GM19099 (cell line): ENCODE data around the gene SORD.

Experiments used
- POLR2A ChIP-seq: IDR thresholded peaks from 3 replicates; pipeline ENCODE4 v1.6.1; 2011; ENCODE audit warnings: low read depth; ENCODE audit not compliant: insufficient read length; ENCODE audit errors: extremely low read depth

SORD gene

DNA sequence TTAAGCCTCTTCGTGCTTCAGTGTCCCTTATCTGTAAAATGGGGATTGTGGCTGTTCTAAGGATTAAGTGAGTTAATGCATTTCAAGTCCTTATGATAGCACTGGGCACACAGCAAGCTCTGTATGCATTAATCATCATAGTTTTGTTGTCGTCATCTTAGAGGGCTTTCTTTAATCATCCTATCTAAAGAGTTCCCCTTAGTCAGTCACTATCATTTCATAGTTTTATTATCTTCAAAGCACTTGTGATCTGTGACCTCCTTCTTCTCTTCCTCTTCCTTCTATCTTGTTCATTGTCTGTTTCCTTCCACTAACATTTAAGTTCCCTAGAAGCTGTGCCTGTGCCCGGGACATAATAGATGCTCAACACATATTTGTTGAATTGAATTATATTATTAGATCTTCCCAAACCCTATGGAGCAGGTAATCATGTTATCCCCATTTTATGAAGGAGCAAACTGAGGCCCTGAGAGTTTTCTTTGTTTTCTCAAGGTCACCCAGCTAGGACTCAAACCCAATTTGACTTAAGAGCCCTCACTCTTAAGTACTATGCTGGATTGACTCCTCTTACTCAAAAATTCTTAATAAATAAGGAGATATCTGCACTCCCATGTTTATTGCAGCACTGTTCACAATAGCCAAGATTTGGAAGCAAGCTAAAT is 66.8 kb downstream of the SORD start:
- no peak for TF ChIP-seq POLR2A

DNA sequence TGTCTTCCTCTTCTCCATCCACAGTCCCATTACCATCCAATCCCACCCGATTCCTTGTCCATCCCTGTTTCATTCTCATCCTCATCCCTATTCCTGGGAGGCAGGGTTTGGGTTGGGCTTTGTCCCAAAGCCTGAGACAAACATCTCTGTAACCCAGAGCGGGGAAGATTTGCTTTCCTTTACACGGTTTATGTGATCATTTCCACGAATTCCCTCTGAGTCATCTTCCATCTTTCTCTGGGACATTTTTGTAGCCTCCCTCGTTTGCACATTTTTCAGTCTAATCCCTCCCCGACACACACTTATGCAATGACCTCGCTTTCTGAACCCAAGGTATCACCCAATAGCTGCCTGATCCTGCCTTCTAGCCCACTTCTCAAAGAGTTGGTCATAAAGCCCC is 68.2 kb downstream of the SORD start:
- TF ChIP-seq POLR2A, result no peak

DNA sequence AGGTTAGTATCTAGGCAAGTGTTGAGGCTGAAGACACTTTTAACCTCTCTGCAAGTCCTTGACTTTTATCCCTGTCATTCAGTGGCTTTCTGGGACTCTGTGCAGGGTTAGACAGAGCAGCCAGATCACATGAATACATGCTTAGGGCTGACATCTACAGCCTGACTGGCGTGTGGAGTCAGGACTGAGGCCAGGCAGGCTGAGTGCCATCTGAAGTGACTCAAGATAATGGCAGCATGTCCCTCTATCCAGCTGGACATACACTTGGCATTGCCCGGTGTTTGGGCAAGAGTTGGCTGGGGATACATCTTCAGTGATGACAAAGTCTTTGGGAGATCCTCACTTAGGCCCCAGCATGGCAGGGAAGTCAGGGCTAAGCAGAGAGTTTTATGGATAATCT is 68.6 kb downstream of the SORD start:
- no peak for TF ChIP-seq POLR2A

DNA sequence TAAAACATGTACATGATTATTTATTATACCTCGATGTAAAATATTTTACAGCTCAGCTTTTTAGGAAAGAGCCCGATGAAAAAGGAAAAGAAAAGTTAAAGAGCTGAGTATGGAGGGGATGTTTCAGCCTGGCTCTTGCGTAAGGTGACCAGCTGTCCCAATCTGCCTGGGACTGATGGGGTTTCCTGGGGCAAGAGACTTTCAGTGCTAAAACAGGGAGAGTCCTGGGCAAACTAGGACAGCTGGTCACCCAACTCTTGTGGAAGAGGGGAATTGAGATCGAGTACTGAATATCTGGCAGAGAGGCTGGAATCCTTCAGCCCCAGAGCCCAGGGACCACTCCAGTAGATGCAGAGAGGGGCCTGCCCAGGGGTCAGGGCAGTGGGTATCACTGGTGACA is 70.0 kb downstream of the SORD start:
- TF ChIP-seq POLR2A, result no peak

DNA sequence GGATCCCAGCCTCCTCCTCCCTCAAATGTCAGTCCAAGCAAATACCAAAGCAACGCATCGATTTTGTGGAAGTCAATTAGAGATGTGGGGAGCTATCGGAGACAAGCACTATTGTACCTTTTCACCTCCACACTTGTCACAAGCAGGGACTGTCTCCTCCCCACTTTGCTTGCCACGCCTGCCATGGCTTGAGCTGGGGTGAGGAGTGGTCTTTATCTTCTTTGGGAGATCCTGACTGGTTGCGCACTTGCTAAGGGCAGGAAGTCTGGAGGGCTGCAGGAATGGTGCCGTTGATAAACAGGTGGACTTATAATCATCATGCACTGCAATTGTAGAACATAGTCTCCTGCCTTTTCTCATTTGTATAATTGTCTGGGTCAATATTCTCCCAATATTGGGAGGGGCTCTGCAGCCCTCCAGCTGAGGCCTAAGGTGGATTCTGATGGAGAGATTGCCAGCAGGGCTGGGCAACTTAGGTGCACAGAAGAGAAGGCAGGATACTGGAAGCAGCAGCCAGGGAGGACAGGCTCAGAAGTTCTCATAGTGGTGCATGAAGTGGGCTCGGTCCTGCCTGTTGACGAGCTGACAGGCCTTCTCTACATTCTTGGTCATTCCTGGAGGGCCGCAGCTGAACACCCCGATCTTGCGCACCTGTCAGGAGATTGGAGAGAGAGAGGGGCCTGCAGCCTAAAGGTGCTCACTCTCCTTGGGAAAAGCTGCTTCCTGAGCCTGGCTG is 70.8 kb downstream of the SORD start:
- TF ChIP-seq POLR2A, result no peak

DNA sequence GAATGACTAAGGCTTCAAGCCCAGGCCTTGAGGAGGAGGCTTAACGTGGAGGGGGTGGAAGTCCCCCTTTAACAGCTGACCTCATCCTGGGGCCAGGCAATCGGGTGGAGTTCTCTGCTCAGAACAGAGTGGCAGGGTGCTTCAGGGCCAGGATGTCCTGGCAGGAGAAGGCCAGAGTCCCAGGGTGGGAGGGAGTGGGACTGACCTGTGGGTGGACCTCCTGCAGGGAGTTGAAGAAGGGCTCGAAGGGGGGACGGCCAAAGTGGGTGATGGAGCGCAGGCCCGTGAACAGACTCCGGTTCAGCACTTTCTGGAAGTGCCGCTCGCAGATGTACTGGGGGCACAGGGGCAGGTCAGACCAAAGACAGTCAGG is 71.3 kb downstream of the SORD start:
- TF ChIP-seq POLR2A, result no peak

DNA sequence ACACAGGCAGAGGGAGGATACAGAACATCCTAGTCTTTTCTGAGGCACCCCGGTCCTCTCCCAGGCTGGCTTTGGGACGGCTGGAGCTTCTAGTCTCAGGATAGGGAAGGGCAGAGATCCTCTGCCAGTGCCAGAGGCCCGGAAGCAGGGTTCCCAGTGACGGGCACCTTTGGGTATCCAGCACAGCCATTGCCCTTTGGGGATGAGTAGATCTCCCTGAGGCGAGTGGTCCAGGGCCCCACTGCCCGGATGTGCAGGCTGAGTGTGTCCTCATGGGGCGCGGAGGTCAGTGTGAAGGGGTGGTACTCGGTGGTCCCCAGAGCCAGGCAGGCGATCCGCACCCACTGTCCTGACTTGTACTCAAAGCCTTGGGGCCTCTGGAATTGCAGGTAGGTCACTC is 72.7 kb downstream of the SORD start:
- no peak for TF ChIP-seq POLR2A

DNA sequence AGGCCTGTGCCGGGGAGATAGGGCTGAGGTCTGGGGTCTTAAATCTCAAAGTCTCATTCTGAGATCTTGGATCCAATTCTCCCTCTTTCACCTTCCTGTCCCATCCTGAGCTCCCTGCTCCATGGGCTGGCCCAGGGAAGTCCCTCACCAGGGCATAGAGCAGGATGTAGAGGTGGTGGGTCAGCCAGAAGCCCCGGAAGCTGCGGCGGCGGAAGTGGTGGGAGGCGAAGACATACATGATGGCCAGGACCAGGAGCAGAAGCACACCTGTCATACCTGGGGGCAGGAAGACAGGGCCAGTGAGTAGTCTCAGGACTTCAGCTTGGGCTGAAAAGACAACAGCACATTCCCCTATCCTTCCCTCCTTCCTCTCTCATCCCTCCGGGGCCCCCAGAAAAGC is 74.5 kb downstream of the SORD start:
- no peak for TF ChIP-seq POLR2A

DNA sequence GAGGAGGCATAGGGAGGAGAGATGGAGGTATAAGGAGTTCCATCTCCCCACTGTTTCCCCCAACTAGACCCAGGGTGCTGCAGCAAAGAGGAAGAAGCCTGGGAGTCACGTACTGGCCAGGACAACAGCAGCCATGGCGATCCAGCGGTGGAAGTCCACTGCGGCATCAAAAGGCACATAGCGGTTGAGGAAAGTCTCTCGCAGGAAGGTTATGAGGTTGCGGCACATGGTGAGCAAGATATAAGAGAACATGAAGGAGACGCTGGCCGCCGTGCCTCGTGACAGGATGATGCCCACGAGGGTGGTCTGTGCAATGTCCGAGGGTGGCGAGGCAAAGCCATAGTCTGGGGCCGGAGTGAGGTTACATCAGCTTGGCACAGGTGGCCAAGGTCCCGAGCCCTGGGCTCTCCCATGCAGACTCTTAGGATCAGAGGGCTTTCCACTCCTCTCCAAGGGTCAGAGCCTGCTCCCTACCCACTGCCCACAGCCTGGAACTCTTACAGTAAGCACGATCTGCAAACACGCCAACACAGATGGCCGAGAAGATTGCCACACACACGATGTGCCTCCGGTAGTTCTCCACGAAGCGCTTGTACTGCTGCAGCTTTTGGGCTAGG is 76.7 kb downstream of the SORD start:
- no peak for TF ChIP-seq POLR2A

DNA sequence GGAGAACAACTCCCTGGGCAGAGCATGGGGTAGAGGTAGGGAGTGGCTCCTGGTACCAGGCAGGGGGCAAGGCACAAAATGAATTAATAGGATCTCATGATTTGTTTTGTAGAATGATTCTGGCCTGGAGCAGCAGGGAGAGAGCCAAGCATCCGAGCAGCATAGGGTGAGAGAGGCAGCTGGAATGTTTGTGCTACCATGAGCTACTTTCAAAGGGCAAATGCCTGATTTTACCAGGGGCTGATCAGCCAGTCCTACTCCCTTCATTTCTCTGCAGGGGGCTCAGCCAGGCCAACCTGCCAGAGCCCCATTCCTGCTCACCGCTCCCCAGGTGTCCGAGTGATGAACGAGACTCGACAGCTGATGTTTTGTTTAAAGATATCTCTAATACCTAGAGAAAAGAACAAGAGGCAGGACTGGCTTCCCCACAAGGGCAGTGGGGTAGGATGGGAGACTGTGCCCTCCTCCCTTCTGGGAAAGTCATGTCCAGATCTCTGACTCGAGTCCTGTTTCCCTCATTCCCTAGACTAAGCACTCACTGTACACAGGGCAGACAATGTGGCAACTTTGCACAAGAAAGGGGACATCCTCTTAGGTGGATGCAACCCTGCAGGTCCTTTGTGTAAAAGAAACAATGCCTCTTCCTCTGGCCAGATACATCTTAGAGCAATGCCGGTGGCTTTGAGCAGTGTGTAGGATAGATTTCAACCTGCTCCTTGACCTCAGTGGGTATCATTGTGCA is 78.1 kb downstream of the SORD start:
- no peak for TF ChIP-seq POLR2A

DNA sequence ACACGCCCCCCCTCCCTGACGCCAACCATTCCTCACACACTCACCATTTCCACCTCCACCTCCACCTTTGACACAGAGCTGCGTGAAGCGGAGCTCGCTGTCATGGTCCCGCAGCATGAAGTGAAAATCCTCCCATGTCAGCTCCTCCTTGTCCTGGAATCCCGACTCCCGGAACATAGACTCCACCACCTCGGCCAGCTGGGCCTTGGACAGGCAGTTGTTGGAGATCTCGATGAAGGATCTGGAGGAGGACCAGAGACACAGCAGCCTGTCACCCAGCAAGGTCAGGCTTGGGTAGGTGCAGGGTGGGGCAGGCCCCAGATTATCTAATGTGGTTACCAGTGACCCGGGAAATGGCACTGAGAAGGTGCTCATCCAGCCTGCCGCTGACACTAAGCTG is 78.8 kb downstream of the SORD start:
- no peak for TF ChIP-seq POLR2A

DNA sequence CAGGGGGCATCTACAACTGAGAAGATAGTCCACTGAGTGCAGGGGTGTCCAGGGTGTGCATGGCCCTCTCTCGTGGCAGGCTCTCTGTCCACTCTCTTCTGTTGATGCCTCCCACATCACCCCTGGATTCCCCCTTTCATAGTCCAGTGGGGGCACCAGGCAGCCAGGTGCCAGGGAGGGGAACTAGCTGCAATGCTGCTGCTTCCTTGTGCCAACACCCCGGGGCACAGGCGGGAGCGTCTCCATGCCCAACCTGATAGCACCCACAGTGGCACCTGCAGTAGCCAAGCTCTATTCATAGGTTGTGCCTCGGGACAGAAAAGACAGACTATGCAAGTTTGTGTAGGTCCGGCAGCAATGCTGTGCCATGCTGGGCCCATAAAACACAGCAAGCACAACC is 79.2 kb downstream of the SORD start:
- TF ChIP-seq POLR2A, result no peak

DNA sequence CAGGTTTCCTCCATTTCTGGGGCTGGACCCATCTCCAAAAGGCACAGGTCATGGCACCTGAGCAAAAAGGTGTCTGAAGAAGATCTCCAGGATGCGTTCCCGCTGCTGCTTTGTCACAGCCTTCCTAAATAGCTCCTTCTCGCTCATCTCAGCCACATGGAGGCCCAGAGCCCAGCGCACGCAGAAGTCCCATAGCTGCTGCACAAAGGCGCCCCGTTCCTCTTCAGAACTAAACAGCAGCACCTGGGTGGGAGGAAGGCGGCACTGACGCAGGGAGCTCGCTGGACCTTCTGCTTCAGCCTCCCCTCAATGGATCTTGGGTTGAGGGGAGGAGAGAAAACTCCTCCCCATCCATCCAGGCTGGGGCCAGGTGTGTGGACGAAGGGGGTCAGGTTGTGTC is 82.6 kb downstream of the SORD start:
- TF ChIP-seq POLR2A, result no peak

DNA sequence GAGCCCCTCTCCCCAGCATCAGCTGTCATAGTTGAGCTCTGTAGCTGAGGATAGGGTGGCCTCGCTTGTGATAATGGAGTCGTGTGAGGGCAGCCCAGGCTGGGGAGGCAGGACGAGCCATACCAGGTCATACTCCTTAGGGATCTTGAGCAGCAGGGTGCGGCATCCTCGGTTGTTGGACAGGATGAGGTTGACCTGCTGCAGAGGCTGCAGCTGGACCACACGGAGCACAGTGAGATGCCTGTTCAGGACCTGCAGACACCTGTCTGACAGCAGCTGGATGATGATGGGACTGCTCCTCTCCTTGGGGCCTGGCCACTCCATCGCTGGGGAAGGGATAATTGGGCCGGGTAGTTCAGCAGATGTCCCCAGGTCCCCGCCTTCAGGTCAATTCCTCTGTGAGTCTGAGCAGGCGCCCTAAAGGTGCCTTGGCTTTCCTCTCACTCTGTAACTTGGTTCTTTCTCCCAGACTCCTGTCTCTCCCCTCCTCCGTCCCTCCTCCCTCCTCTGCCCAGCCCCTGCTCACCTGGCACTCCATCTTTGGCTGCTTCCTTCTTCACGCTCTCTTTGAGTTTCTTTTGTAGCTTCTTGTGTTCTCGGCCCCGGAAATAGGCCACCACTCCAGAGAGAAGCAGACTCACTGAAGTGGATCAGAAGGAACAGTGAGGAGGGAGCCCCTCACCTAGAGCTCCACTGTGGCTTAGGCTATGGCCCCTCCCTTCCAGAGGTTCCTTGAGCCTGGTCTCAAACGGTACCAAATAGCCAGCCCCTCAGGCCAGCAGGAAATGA is 83.2 kb downstream of the SORD start:
- TF ChIP-seq POLR2A, result no peak
